Caki2 (cell line): Measurements from ENCODE around the gene GARIN5A. TPM values are rescaled to one million over a fixed set of nuclear protein-coding genes. Genes with fewer than 3 reads are reported as not detected.

Source experiments
- DNase-seq: peaks from one replicate; pipeline ENCODE4 v3.0.0-alpha.2; 2015; ENCODE audit warnings: low read depth
- in situ Hi-C: cut with HindIII; loops from 2 replicates; pipeline ENCODE4 v1.10.0; 2016; ENCODE audit warnings: low sequenced_read_pairs, low pct_unique_long_range_greater_than_20kb, mixed read lengths
- total RNA-seq: library from RNA; depleted of rRNA; stranded (reverse); fragments of >200 nt; shearing (Covaris generic); gene quantifications from 2 replicates; pipeline ENCODE4 v1.2.3, GENCODE V29; 2014; ENCODE audit warnings: low replicate concordance

The GARIN5A gene
- total RNA-seq, 1 experiment from 2014 or later, result not detected

DNA sequence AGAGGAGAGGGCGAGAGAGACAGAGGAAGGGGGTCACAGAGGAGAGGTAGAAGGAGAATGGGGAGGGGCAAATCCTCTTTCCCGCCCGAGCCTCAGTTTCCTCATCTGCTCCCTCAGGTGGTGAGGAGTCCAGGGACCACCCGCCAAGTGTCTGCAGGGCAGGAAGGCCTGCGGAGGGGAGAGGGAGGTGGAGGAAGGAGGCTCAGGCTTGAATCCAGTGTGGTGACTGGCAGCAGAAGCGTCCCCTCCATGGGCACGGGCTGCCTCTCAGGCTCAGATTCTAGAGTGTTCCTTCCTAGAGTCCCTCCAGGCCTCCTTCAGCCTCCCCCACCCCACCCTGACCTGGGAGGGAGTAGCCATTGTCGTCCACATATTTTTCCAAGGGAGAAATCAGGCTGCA lies 16.5 kb upstream of the GARIN5A start:
- DNase-seq, result no peak
- in situ Hi-C loops, result no loop called here

DNA sequence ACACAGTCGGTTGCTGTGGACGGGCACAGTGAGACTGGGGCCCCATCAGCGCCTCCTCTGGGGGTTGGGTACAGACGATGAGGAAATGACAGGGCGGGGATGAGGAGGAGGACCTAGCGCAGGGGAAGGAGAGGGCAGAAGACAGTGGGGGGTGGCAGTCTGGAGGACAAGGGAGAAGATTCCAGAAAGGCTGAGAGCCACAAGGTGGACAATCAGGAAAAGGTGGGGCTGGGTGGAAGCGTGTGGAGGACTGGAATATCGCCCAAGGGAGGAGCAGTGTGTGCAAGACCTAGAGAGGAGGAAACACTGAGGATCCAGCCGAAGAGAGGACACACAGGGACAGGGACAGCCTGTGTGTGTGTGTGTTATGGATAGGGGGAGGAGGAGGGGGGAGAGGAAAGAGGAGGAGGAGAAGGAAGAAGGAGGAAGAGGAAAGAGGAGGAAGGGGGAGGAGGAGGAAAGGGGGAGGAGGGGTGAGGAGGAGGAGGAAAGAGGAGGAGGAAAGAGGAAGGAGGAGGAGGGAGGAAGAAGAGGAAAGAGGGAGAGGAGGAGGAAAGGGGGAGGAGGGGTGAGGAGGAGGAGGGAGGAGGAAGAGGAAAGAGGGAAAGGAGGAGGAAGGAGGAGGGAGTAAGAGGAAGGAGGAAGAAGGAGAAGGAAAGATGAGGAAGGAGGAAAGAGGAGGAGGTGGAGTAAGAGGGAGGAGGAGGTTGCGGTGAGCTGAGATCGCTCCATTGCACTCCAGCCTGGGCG lies 15.8 kb upstream of the GARIN5A start:
- DNase-seq, result no peak
- in situ Hi-C loops, result no loop called here

DNA sequence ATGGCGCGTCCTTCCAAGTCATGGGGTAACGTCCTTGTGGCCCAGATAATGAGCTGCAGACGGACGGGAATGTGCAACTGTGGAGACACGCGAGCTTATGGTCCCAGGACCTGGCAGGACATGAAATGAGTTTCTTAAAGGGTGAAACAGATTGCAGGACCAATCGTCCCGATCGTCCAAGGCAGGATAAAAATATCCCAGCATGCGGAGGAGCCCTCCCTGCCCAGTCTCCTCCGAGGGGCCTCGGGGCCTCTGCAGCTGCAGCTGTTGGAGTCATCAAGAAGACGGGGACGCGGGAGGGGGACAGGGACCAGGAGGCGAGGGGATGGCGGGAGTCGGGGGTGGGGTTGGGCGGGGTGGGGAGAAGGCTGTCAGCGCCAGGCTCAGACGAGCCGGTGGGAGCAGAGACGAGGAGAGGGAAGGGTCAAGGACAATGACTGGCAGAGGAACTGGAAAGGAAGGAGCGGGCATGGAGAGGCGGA lies 14.4 kb upstream of the GARIN5A start:
- DNase-seq, result no peak
- in situ Hi-C loops, result no loop called here

GRCh38 chr19:50490411-50490811 lies 13.8 kb upstream of the GARIN5A start:
- in situ Hi-C loops, result no loop called here
- no peak for DNase-seq

GRCh38 chr19:50489461-50490011 lies 12.9 kb upstream of the GARIN5A start:
- no peak for DNase-seq
- in situ Hi-C loops, result no loop called here

DNA sequence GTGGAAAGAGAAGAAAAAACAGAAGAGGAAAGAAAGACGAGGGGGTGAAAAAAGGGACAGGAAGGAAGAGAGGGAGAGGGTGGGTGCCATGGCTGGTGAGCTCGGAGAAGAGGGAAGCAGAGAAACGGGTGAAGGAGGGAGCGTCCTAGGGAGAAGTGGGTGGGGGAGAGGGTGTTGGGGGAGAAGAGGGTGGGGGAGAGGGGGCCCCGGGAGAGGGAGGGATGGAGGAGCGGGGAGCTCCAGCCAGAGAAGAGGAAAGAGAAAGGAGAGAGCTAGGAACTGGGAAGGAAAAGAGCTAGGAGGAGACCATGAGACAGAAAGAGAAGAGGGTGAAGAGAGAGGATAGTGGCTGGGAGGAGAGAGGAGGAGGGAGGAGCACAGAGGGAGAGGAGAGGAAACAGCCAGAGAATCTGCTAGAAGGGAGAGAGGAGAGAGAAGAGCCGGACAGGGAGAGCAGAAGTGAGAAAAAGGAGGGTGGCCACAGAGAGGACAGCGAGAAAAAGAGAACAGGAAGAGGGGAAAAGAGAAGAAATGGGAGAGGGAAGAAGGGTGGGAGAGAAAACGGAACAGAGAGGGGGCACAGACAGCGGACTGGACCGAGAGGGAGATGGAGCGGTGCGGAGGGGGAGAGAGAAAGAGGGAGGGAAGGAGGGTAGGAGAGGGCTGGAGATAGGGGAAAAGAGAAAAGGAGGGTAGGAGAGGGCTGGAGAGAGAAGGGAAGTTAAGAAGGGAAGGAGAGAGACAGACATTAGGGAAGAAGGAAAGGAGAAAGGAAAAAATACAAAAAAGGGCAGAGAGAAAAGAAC lies 11.9 kb upstream of the GARIN5A start:
- in situ Hi-C loops, result no loop called here
- no peak for DNase-seq

DNA sequence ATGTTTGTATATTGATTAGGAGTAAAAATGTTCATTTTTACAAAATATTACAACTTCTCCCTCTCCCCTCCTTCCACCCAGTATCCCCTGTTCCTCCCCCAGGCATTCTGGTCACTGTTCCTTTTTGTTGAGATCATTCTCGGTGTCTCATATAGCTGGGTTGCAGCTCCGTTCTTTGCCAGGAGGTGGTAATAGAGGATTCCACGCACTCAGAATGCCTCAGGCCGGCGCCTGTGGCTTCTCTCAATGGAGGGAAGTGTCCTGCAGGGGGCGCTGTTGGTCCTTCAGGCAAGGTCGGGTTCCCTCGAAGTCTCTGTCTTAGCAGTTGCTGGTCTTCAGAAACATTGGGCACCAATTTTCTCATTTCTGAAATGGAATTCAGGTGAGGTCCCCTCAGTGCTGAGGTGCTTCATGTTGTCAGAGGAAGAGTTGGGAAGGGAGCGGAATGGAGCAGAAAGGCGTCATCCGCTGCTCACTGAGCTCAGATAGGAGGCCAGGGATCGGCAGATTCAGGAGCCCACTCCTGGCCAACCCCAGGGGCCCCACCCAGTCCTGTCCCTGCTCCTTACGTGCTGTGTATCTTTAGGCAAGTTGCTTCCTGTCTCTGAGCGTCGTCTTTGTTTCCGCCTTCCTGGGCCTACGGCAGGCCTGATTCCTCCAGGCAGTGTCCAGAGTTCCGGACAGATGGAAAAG lies 10.3 kb upstream of the GARIN5A start:
- in situ Hi-C loops, result no loop called here
- peak; percentile 46 for DNase-seq

- in situ Hi-C loops, result no loop called here
Measured at GRCh38 chr19:50485284-50485955, 8.8 kb upstream of the GARIN5A start.

DNA sequence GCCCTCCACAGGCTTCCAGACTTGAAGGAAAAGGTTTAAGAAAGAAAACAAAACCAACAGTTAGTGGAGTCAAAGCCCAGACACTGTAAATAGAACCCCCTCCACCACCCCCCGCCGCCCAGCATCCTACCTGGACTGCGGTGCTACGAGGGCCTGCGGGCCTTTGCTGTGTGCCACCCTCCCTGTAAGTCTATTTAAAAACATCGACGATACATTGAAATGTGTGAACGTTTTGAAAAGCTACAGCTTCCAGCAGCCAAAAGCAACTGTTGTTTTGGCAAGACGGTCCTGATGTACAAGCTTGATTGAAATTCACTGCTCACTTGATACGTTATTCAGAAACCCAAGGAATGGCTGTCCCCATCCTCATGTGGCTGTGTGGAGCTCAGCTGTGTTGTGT lies 6.3 kb upstream of the GARIN5A start:
- no peak for DNase-seq
- in situ Hi-C loops, result no loop called here

More at GRCh38 chr19:50485284-50485955, 8.8 kb upstream of the GARIN5A start:
- DNase-seq, result no peak

- no peak for DNase-seq
- in situ Hi-C loops, result no loop called here
Measured at GRCh38 chr19:50482271-50482855, 5.7 kb upstream of the GARIN5A start.

DNA sequence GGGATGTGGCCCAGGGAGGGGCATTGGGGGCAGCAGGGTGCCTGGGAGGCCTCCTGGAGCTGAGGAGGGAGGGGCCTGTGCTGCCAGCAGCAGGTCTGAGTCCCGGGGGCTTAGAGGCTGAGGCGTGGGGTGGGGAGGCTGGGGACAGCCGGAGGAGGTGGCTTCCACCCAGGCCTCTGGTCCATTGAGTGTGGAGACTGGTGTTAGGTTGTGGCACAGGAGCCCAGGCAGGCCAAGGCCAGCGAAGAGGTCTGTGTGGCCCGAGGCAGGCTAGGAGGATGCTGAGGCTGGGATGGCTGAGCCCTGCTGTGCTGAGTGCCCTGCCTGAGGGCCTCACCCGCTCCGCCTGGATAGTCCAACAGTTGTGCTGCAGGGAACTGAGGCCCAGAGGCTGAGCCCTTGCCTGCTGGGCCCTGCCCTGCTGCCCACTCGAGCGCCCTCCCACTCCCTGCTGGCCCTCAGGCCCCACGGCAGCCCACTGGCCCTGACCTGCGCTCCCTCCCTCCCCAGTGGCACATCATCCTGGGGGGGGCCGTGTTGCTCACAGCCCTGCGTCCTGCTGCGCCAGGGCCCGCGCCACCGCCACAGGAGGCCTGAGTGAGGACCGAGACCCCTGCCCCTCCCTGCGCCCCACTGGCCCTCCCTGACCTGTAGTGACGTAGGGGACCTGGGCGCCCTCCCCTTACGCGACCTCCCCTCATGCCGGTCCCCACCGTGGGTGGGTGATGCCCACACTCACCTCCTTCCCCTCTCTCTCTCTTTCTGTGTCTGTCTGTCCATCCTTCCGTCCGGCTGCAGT lies 4.9 kb upstream of the GARIN5A start:
- in situ Hi-C loops, result no loop called here
- DNase-seq, result no peak

- in situ Hi-C loops, result no loop called here
- no peak for DNase-seq
Measured at GRCh38 chr19:50480281-50481111, 3.8 kb upstream of the GARIN5A start.

GRCh38 chr19:50479761-50480251 lies 3.2 kb upstream of the GARIN5A start:
- in situ Hi-C loops, result no loop called here
- DNase-seq, result no peak

GRCh38 chr19:50478901-50479715 lies 2.5 kb upstream of the GARIN5A start:
- in situ Hi-C loops, result no loop called here
- no peak for DNase-seq

DNA sequence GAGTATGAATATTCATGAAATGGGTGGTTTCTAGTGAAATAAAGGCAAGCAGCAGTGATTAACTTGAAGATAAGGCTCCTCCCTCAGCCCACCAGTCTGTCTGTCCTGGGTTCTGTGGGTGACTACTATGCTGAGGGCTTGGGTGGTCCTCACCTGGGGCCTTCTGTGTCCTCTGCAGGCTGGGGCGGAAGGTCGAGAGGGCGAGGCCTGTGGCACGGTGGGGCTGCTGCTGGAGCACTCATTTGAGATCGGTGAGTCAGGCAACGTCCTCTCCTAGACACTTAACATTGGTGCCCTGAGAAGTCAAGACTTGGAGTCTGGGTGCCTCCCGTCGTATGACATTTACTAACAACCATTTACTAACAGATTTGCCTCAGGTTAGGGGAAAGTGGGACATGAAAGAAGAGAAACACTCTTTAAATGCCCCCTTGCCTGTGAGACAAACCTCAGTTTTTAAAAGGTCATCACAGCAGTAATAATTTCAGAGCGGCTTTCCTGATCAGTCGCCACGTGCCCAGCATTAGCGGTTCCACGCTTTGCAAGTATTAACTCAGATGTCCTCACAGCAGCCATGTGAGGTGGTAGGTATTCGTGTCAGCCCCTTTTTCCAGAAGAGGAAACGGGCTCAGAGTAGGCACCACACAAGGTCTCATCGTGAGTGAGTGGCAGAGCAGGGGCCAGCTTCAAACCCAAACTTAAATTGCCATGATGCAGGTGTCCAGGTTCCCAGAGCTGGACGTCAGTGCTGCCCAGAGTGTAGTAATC lies 1.3 kb upstream of the GARIN5A start:
- no peak for DNase-seq
- in situ Hi-C loops, result no loop called here
